Measurements from ENCODE around the gene SEPTIN5. TPM values are rescaled to one million over a fixed set of nuclear protein-coding genes. Genes with fewer than 3 reads are reported as not detected.
A peak's percentile ranks its signal among the peaks of the same experiment; 100 is the strongest.

Gene SEPTIN5
- total RNA-seq, 3 donors from 2014 or later, result 1.2 to 17.8 (median 2.7) TPM

GRCh38 chr22:19687561-19688300, 26.6 kb upstream of the SEPTIN5 start:
- DNase-seq, result peak in 1 of 3 donors; percentile 11
- no peaks in the 10 kb centered on the region for H3K36me3 ChIP-seq (ENCODE audit: low read depth)
- H3K4me1 ChIP-seq (ENCODE audit: low read depth), result no peaks in the 10 kb centered on the region
- TF ChIP-seq CTCF (IDR thresholded peaks at IDR 0.05), result no peak
- ATAC-seq, result peak; percentile 40
- H3K4me3 ChIP-seq, result no peak overlapping the region
- intact Hi-C loops (cut with DNase I, micrococcal nuclease), result no loop called here
- H3K9me3 ChIP-seq, result no peaks in the 10 kb centered on the region

GRCh38 chr22:19688301-19689290, 25.7 kb upstream of the SEPTIN5 start:
- TF ChIP-seq CTCF (IDR thresholded peaks at IDR 0.05), result no peak
- no peak for ATAC-seq
- intact Hi-C loops (cut with DNase I, micrococcal nuclease), result no loop called here

GRCh38 chr22:19689408-19689807, 24.9 kb upstream of the SEPTIN5 start:
- Histone ChIP-seq H3K4me3 (no peak overlapping the region), H3K36me3 (ENCODE audit: low read depth) (no peaks in the 10 kb centered on the region), H3K4me1 (ENCODE audit: low read depth) (no peaks in the 10 kb centered on the region), H3K9me3 (no peaks in the 10 kb centered on the region)
- intact Hi-C loops (cut with DNase I, micrococcal nuclease), result no loop called here
- DNase-seq (no peak), ATAC-seq (no peak)
- no peak for TF ChIP-seq CTCF (IDR thresholded peaks at IDR 0.05)

More at GRCh38 chr22:19688301-19689290, 25.7 kb upstream of the SEPTIN5 start:
- no peak overlapping the region for H3K4me3 ChIP-seq
- H3K4me1 ChIP-seq (ENCODE audit: low read depth), result no peaks in the 10 kb centered on the region
- H3K9me3 ChIP-seq, result no peaks in the 10 kb centered on the region
- DNase-seq, result no peak
- no peaks in the 10 kb centered on the region for H3K36me3 ChIP-seq (ENCODE audit: low read depth)

- DNase-seq, result no peak
- intact Hi-C loops (cut with DNase I, micrococcal nuclease), result no loop called here
- no peak for ATAC-seq
- no peaks in the 10 kb centered on the region for H3K36me3 ChIP-seq (ENCODE audit: low read depth)
- no peak for TF ChIP-seq CTCF (IDR thresholded peaks at IDR 0.05)
- no peak overlapping the region for H3K4me3 ChIP-seq
- H3K9me3 ChIP-seq, result no peaks in the 10 kb centered on the region
- no peaks in the 10 kb centered on the region for H3K4me1 ChIP-seq (ENCODE audit: low read depth)
These were observed 23.1 kb upstream of the SEPTIN5 start for GRCh38 chr22:19691007-19691720.

- no peak for ATAC-seq
- DNase-seq, result no peak
- no peak for TF ChIP-seq CTCF (IDR thresholded peaks at IDR 0.05)
- intact Hi-C loops (cut with DNase I, micrococcal nuclease), result no loop called here
- H3K9me3 ChIP-seq, result no peaks in the 10 kb centered on the region
- H3K4me3 ChIP-seq, result no peak overlapping the region
- no peaks in the 10 kb centered on the region for H3K36me3 ChIP-seq (ENCODE audit: low read depth)
- no peaks in the 10 kb centered on the region for H3K4me1 ChIP-seq (ENCODE audit: low read depth)
These were observed 22.5 kb upstream of the SEPTIN5 start for GRCh38 chr22:19691721-19692341.
